Ishikawa (cell line): ENCODE results near the gene GALM.

Experiments
- CEBPB ChIP-seq: IDR thresholded peaks from 2 replicates; pipeline ENCODE4 v1.6.1; 2012
- CREB1 ChIP-seq: IDR thresholded peaks from 2 replicates; pipeline ENCODE4 v1.6.1; 2012; ENCODE audit warnings: low read depth
- EGR1 ChIP-seq: IDR thresholded peaks from 2 replicates; pipeline ENCODE4 v1.6.1; 2012
- EP300 ChIP-seq: IDR thresholded peaks from 2 replicates; pipeline ENCODE4 v1.6.1; 2012; ENCODE audit warnings: borderline replicate concordance
- FOXM1 ChIP-seq: IDR thresholded peaks from 2 replicates; pipeline ENCODE4 v1.6.1; 2012; ENCODE audit warnings: low read depth, borderline replicate concordance
- MAX ChIP-seq: IDR thresholded peaks from 2 replicates; pipeline ENCODE4 v1.6.1; 2012
- NFIC ChIP-seq: IDR thresholded peaks from 2 replicates; pipeline ENCODE4 v1.6.1; 2012
- RAD21 ChIP-seq: IDR thresholded peaks from 2 replicates; pipeline ENCODE4 v1.6.1; 2012; ENCODE audit warnings: low read depth
- REST ChIP-seq: IDR thresholded peaks from 2 replicates; pipeline ENCODE4 v1.6.1; 2012; ENCODE audit warnings: low read depth, mild to moderate bottlenecking
- TAF1 ChIP-seq: IDR thresholded peaks from 2 replicates; pipeline ENCODE4 v1.6.1; 2012; ENCODE audit warnings: low read depth, mild to moderate bottlenecking
- TCF12 ChIP-seq: IDR thresholded peaks from 2 replicates; pipeline ENCODE4 v1.6.1; 2012; ENCODE audit warnings: low read depth
- TEAD4 ChIP-seq: IDR thresholded peaks from 2 replicates; pipeline ENCODE4 v1.6.1; 2012
- USF1 ChIP-seq: IDR thresholded peaks from 2 replicates; pipeline ENCODE4 v1.6.1; 2012
- YY1 ChIP-seq: IDR thresholded peaks from 2 replicates; pipeline ENCODE4 v1.6.1; 2012; ENCODE audit warnings: low read depth
- ZBTB7A ChIP-seq: IDR thresholded peaks from 2 replicates; pipeline ENCODE4 v1.6.1; 2012; ENCODE audit warnings: low read depth

Gene GALM

GRCh38 chr2:38665854-38666555 lies at the start of gene GALM:
TSS of gene GALM (plus strand) at chr2:38666114. CDS start at chr2:38666162, 48 bp downstream.
- TF ChIP-seq YY1 (peak; percentile 67; the same call in 1 of the 2 replicates), CREB1 (no peak), CEBPB (0 out of 2 replicates have a peak, but pooled peaks have one; percentile 21), NFIC (no peak; the same call in 1 of the 2 replicates), MAX (peak; percentile 66), FOXM1 (no peak), TAF1 (peak; percentile 40; the same call in 1 of the 2 replicates), TCF12 (peak; percentile 40; the same call in 1 of the 2 replicates)

- TF ChIP-seq TEAD4 (no peak), RAD21 (no peak), YY1 (no peak), REST (no peak), MAX (no peak), NFIC (no peak), EGR1 (no peak), CREB1 (no peak), TAF1 (no peak), ZBTB7A (no peak), FOXM1 (no peak), CEBPB (no peak), USF1 (no peak), TCF12 (no peak), EP300 (no peak)
Measured at GRCh38 chr2:38617301-38617700, 48.6 kb upstream of the GALM start.

GRCh38 chr2:38619458-38620164 lies 46.3 kb upstream of the GALM start:
- TF ChIP-seq EP300 (no peak), REST (no peak), NFIC (no peak), MAX (no peak), EGR1 (no peak)

- TF ChIP-seq ZBTB7A (no peak), NFIC (no peak), USF1 (no peak), TAF1 (no peak), TEAD4 (no peak), FOXM1 (no peak)
Measured at GRCh38 chr2:38620282-38620977, 45.5 kb upstream of the GALM start.

GRCh38 chr2:38621018-38621417 lies 44.9 kb upstream of the GALM start:
- TF ChIP-seq TCF12, result no peak
- TF ChIP-seq CEBPB, result no peak
- no peak for TF ChIP-seq YY1
- TF ChIP-seq EP300, result no peak

- no peak for TF ChIP-seq CEBPB
- TF ChIP-seq TCF12, result no peak
- TF ChIP-seq FOXM1, result no peak
- TF ChIP-seq NFIC, result no peak
Measured at GRCh38 chr2:38622210-38622609, 43.7 kb upstream of the GALM start.
